Thyroid gland (tissue), 4 donors: ENCODE measurements around the gene DPYSL4. TPM values are rescaled to one million over a fixed set of nuclear protein-coding genes. Genes with fewer than 3 reads are reported as not detected.

Source experiments
- DNase-seq, 2 donors: peaks; one replicate each; pipeline ENCODE4 v3.0.0-alpha.2; 2019
- H3K27ac ChIP-seq, 3 donors: fragments of 200-600 bp; sonication (generic); 1 replicate in 2 of 3; 2 replicates in 1 of 3; pipeline ENCODE4 v1.5.1; 2016 to 2019; ENCODE audit warnings: mild to moderate bottlenecking in 1 of 3, moderate library complexity in 1 of 3
- H3K27me3 ChIP-seq: fragments of 200-600 bp; sonication (generic); one replicate; pipeline ENCODE4 v1.5.1; 2019
- H3K36me3 ChIP-seq, 2 donors: fragments of 200-600 bp; sonication (generic); one replicate each; pipeline ENCODE4 v1.5.1; 2016 to 2019
- H3K4me1 ChIP-seq, 2 donors: fragments of 200-600 bp; sonication (generic); one replicate each; pipeline ENCODE4 v1.5.1; 2017 to 2019
- H3K4me3 ChIP-seq, 3 donors: fragments of 200-600 bp; sonication (generic); replicated peaks in 1 of 3; 1 replicate in 2 of 3; 2 replicates in 1 of 3; pipeline ENCODE4 v1.5.1; 2016; ENCODE audit warnings: mild to moderate bottlenecking in 1 of 3
- H3K9me3 ChIP-seq: fragments of 200-600 bp; sonication (generic); one replicate; pipeline ENCODE4 v1.5.1; 2017
- CTCF ChIP-seq, 6 experiments: fragments of 200-600 bp in 3 of 6; fragments of 450-650 bp in 3 of 6; sonication (generic) in 3 of 6; IDR thresholded peaks; one replicate each; pipeline ENCODE4 v1.5.1; 2016 to 2019; ENCODE audit warnings: antibody characterized with exemption in 6 of 6, mild to moderate bottlenecking in 2 of 6, inconsistent platforms in 1 of 6, moderate library complexity in 1 of 6
- POLR2A ChIP-seq, 2 donors: fragments of 450-650 bp; IDR thresholded peaks; one replicate each; pipeline ENCODE4 v1.6.1; 2017; ENCODE audit warnings: antibody characterized with exemption in 2 of 2, mild to moderate bottlenecking in 2 of 2, moderate library complexity in 1 of 2
- WGBS, 2 donors: methylation state at CpG; one replicate each; pipeline ENCODE4 v1.1.5; 2017; 5-methylcytosine and 5-hydroxymethylcytosine counted together
- intact Hi-C: fragments of 100-400 bp; cut with DNase I; formaldehyde crosslinking; loops from one replicate; pipeline ENCODE4 v1.15.1; 2023
- total RNA-seq, 4 donors: library from RNA; depleted of rRNA; stranded (reverse); fragments of >200 nt; gene quantifications; one replicate each; pipeline ENCODE4 v1.2.3, GENCODE V29; 2016

The DPYSL4 gene
- total RNA-seq, 4 donors from 2014 or later = 0.54 to 1.5 (median 0.81) TPM

GRCh38 chr10:132150777-132151176 lies 36.0 kb upstream of the DPYSL4 start:
- no peak overlapping the region for H3K4me3 ChIP-seq
- no peaks in the 10 kb centered on the region for H3K27me3 ChIP-seq
- DNase-seq = no peak
- no peaks in the 10 kb centered on the region for H3K4me1 ChIP-seq
- H3K27ac ChIP-seq = no peak overlapping the region
- intact Hi-C loops = no loop called here
- H3K9me3 ChIP-seq = no peaks in the 10 kb centered on the region
- 93 to 98% methylated on average over 2 of the region's 2 CpGs for WGBS, 2 donors
- no peaks in the 10 kb centered on the region for H3K36me3 ChIP-seq
- TF ChIP-seq CTCF (IDR thresholded peaks at IDR 0.05) = no peak
- TF ChIP-seq POLR2A (IDR thresholded peaks at IDR 0.05) = no peak

- Histone ChIP-seq H3K9me3 (no peaks in the 10 kb centered on the region), H3K4me1 (no peaks in the 10 kb centered on the region), H3K27ac (no peak overlapping the region), H3K36me3 (no peaks in the 10 kb centered on the region), H3K27me3 (no peaks in the 10 kb centered on the region), H3K4me3 (no peak overlapping the region)
- no peak for DNase-seq
- TF ChIP-seq POLR2A (IDR thresholded peaks at IDR 0.05) = no peak
- 86 to 96% methylated on average over 3 of the region's 3 CpGs for WGBS, 2 donors
- intact Hi-C loops = no loop called here
Observed at GRCh38 chr10:132151286-132151950, 35.3 kb upstream of the DPYSL4 start.

- no peaks in the 10 kb centered on the region for H3K4me1 ChIP-seq
- TF ChIP-seq POLR2A (IDR thresholded peaks at IDR 0.05) = no peak
- TF ChIP-seq CTCF (IDR thresholded peaks at IDR 0.05) = no peak
- H3K9me3 ChIP-seq = no peaks in the 10 kb centered on the region
- WGBS, 2 donors = 52 to 53% methylated on average over 3 of the region's 3 CpGs
- H3K36me3 ChIP-seq = no peaks in the 10 kb centered on the region
- no peak overlapping the region for H3K27ac ChIP-seq
- no peak overlapping the region for H3K4me3 ChIP-seq
- intact Hi-C loops = no loop called here
- no peaks in the 10 kb centered on the region for H3K27me3 ChIP-seq
- no peak for DNase-seq
Observed at GRCh38 chr10:132151951-132152505, 34.7 kb upstream of the DPYSL4 start.

- H3K27ac ChIP-seq = no peak overlapping the region
- WGBS, 2 donors = 76 to 77% methylated on average over 11 to 13 of the region's 13 CpGs
- no peak overlapping the region for H3K4me3 ChIP-seq
- no peaks in the 10 kb centered on the region for H3K4me1 ChIP-seq
- no peaks in the 10 kb centered on the region for H3K9me3 ChIP-seq
- TF ChIP-seq CTCF (IDR thresholded peaks at IDR 0.05) (no peak), POLR2A (IDR thresholded peaks at IDR 0.05) (no peak)
- H3K36me3 ChIP-seq = no peaks in the 10 kb centered on the region
- intact Hi-C loops = no loop called here
- no peaks in the 10 kb centered on the region for H3K27me3 ChIP-seq
- DNase-seq = no peak
Observed at GRCh38 chr10:132152896-132153580, 33.7 kb upstream of the DPYSL4 start.

- DNase-seq = no peak
- Histone ChIP-seq H3K9me3 (no peaks in the 10 kb centered on the region), H3K36me3 (no peaks in the 10 kb centered on the region), H3K4me3 (no peak overlapping the region), H3K27ac (no peak overlapping the region), H3K27me3 (no peaks in the 10 kb centered on the region), H3K4me1 (no peaks in the 10 kb centered on the region)
- 88 to 89% methylated on average over 15 to 17 of the region's 19 CpGs for WGBS, 2 donors
- TF ChIP-seq POLR2A (IDR thresholded peaks at IDR 0.05) (no peak), CTCF (IDR thresholded peaks at IDR 0.05) (no peak)
- intact Hi-C loops = no loop called here
Observed at GRCh38 chr10:132153616-132154217, 33.0 kb upstream of the DPYSL4 start.
